A673 (cell line): ENCODE measurements around the gene ARHGAP40. TPM values are rescaled to one million over a fixed set of nuclear protein-coding genes. Genes with fewer than 3 reads are reported as not detected.
A peak's percentile ranks its signal among the peaks of the same experiment; 100 is the strongest.

Source experiments
- BruUV-seq: library from RNA; stranded (reverse); fragments of 400-500 nt; replicated peaks from 2 replicates; lab custom pipeline; 2021; lab: Mats Ljungman, UMichigan
- CTCF ChIA-PET: fragments of 300-600 bp; sonication (Branson Sonifier 250); formaldehyde crosslinking; loops from one replicate; lab custom pipeline; 2022; ENCODE audit warnings: antibody characterized with exemption; lab: Charles Lee
- POLR2A ChIA-PET: fragments of 300-600 bp; sonication (Branson Sonifier 250); formaldehyde crosslinking; loops from one replicate; lab custom pipeline; 2022; ENCODE audit warnings: antibody characterized with exemption; ENCODE audit not compliant: low non-redundant PET; lab: Charles Lee
- DNase-seq: peaks from one replicate; pipeline ENCODE4 v3.0.0-alpha.2; 2015; ENCODE audit warnings: low spot score
- H3K27ac ChIP-seq: fragments of 200-600 bp; sonication (generic); 2 replicates; pipeline ENCODE4 v1.5.1; 2016; ENCODE audit warnings: mixed run types, low read depth, mild to moderate bottlenecking, mixed read lengths, antibody characterized with exemption, low read length; ENCODE audit not compliant: poor library complexity, severe bottlenecking
- H3K27me3 ChIP-seq: fragments of 200-600 bp; sonication (generic); replicated peaks from 2 replicates; pipeline ENCODE4 v1.6.1; 2017; ENCODE audit warnings: mixed run types, low read depth, mild to moderate bottlenecking, mixed read lengths, antibody characterized with exemption, low read length; ENCODE audit not compliant: insufficient read depth, poor library complexity
- H3K36me3 ChIP-seq: fragments of 200-600 bp; sonication (generic); 2 replicates; pipeline ENCODE4 v1.6.1; 2016; ENCODE audit warnings: mixed run types, mild to moderate bottlenecking, mixed read lengths, antibody characterized with exemption, low read length; ENCODE audit not compliant: insufficient read depth, poor library complexity, severe bottlenecking
- H3K4me1 ChIP-seq: fragments of 200-600 bp; sonication (generic); 2 replicates; pipeline ENCODE4 v1.6.1; 2017; ENCODE audit warnings: mixed run types, mild to moderate bottlenecking, mixed read lengths, antibody characterized with exemption, low read length; ENCODE audit not compliant: insufficient read depth, poor library complexity, severe bottlenecking
- H3K4me3 ChIP-seq: fragments of 200-600 bp; sonication (generic); 2 replicates; pipeline ENCODE4 v1.5.1; 2016; ENCODE audit warnings: low read depth, mixed run types, mild to moderate bottlenecking, mixed read lengths, low read length; ENCODE audit not compliant: poor library complexity, severe bottlenecking
- H3K9me3 ChIP-seq: fragments of 200-600 bp; sonication (generic); 2 replicates; pipeline ENCODE4 v1.6.1; 2016; ENCODE audit warnings: mixed run types, low read depth, mild to moderate bottlenecking, mixed read lengths, antibody characterized with exemption, low read length; ENCODE audit not compliant: poor library complexity, severe bottlenecking
- CTCF ChIP-seq: fragments of 300-800, 200-600 bp; sonication (generic); conservative IDR thresholded peaks from 2 replicates; pipeline ENCODE4 v1.5.1; 2017; ENCODE audit warnings: low read depth, mild to moderate bottlenecking, antibody characterized with exemption, low read length, moderate library complexity, mixed read lengths
- EZH2 ChIP-seq: fragments of 200-600 bp; sonication (generic); IDR thresholded peaks from 2 replicates; pipeline ENCODE4 v1.6.1; 2017; ENCODE audit warnings: borderline replicate concordance, low read depth, mild to moderate bottlenecking, mixed read lengths, antibody characterized with exemption, low read length; ENCODE audit not compliant: poor library complexity, severe bottlenecking
- intact Hi-C: fragments of 100-400 bp; cut with micrococcal nuclease; formaldehyde crosslinking; loops from one replicate; pipeline ENCODE4 v1.10.0; 2022; ENCODE audit not compliant: unreplicated experiment
- total RNA-seq: library from RNA; stranded (reverse); gene quantifications from 2 replicates; pipeline ENCODE4 v1.2.3, GENCODE V29; 2021

Gene ARHGAP40
- total RNA-seq, 1 experiment from 2014 or later, result not detected

GRCh38 chr20:38673725-38674091, 72.1 kb downstream of the ARHGAP40 start:
- no peak overlapping the region for H3K27ac ChIP-seq
- H3K9me3 ChIP-seq, result no peaks in the 10 kb centered on the region
- ChIA-PET CTCF (no interaction called here), POLR2A (no interaction called here)
- intact Hi-C loops, result no loop called here
- BruUV-seq, result no TSS peak
- H3K27me3 ChIP-seq, result no peaks in the 10 kb centered on the region
- no peak for TF ChIP-seq EZH2
- TF ChIP-seq CTCF, result no peak
- peak; percentile 46 for DNase-seq
- H3K4me1 ChIP-seq, result peaks cover 6% of the 10 kb centered on the region
- peak overlapping the region; percentile 51 for H3K4me3 ChIP-seq
- H3K36me3 ChIP-seq, result no peaks in the 10 kb centered on the region

DNA sequence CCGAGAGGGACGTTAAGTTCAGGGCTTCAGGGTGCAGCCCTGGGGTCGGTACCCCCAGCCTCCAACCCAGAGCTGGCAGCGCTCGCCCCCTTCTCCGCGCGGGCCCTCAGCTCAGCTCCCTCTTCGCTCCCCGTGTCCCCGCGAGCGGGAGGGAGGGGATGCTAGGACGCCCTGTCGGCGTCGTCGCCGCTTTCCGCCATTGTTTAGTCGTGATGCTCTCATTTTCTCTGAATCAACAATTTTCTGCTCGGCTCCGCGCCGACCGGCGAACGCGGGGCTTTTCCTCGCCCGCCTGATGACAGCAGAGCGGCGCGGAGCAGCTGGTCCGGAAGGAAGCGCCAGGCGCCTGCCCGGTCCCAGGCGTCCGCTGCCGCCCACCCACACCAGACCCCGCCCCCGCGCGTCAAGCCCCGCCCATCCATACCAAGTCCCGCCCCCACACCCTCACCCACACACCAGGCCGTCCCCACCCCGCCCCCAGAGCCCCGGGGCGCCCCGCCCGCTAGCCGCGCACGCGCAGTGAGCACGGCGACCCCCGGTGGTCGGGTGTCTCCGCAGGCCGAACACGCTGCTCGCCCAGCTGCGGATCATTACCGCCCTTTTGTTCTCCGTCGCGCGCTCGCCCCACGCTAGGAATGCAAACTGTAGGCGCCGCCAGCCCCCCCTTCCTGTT, 72.6 kb downstream of the ARHGAP40 start:
- no peak for TF ChIP-seq CTCF
- TF ChIP-seq EZH2, result no peak
- H3K36me3 ChIP-seq, result no peaks in the 10 kb centered on the region
- peaks cover 6% of the 10 kb centered on the region for H3K4me1 ChIP-seq
- no peaks in the 10 kb centered on the region for H3K9me3 ChIP-seq
- H3K4me3 ChIP-seq, result peak overlapping the region; percentile 51
- intact Hi-C loops, result no loop called here
- POLR2A ChIA-PET, result no interaction called here
- DNase-seq, result peak; percentile 83
- CTCF ChIA-PET, result no interaction called here
- no peaks in the 10 kb centered on the region for H3K27me3 ChIP-seq
- BruUV-seq, result no TSS peak
- no peak overlapping the region for H3K27ac ChIP-seq

DNA sequence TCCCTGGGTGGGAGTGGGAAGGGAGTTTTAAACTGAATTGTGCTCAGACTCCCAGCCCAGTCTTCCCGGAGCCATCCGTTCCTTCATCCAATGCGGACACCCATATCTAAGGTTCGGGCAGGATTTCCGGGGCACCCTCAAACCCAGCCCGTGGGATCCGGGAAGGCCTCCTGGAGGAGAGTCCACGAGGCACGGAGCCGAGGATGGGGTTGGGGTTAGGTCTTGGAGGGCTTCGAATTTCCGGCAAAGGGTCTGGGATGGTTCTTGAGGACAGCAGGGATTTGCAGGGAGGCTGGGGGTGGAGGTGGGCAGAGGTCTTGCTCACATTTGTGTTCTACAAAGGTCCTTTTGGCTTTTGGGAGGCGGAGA, 73.1 kb downstream of the ARHGAP40 start:
- intact Hi-C loops, result no loop called here
- DNase-seq, result no peak
- Histone ChIP-seq H3K4me3 (peak overlapping the region; percentile 51), H3K27me3 (no peaks in the 10 kb centered on the region), H3K27ac (no peak overlapping the region), H3K36me3 (no peaks in the 10 kb centered on the region), H3K9me3 (no peaks in the 10 kb centered on the region), H3K4me1 (peaks cover 6% of the 10 kb centered on the region)
- POLR2A ChIA-PET, result no interaction called here
- no TSS peak for BruUV-seq
- TF ChIP-seq EZH2, result no peak
- CTCF ChIA-PET, result no interaction called here

GRCh38 chr20:38676576-38676975, 75.0 kb downstream of the ARHGAP40 start:
- ChIA-PET POLR2A (no interaction called here), CTCF (no interaction called here)
- H3K27ac ChIP-seq, result no peak overlapping the region
- peaks cover 6% of the 10 kb centered on the region for H3K4me1 ChIP-seq
- no peaks in the 10 kb centered on the region for H3K27me3 ChIP-seq
- no TSS peak for BruUV-seq
- H3K9me3 ChIP-seq, result no peaks in the 10 kb centered on the region
- TF ChIP-seq CTCF, result no peak
- no peak overlapping the region for H3K4me3 ChIP-seq
- no peak for DNase-seq
- no peaks in the 10 kb centered on the region for H3K36me3 ChIP-seq
- intact Hi-C loops, result no loop called here
